AG08395 (cell line): ENCODE data around the gene ASPHD2.
"Not testable (repeated sequence)": the region's sequence is repeated elsewhere in the genome, so short reads cannot be mapped to it uniquely, and the experiment has no call there.

ENCODE experiments used
- DNase-seq: peaks from one replicate; pipeline ENCODE4 v3.0.0; 2012; ENCODE audit warnings: mixed read lengths, low spot score

ASPHD2 gene

DNA sequence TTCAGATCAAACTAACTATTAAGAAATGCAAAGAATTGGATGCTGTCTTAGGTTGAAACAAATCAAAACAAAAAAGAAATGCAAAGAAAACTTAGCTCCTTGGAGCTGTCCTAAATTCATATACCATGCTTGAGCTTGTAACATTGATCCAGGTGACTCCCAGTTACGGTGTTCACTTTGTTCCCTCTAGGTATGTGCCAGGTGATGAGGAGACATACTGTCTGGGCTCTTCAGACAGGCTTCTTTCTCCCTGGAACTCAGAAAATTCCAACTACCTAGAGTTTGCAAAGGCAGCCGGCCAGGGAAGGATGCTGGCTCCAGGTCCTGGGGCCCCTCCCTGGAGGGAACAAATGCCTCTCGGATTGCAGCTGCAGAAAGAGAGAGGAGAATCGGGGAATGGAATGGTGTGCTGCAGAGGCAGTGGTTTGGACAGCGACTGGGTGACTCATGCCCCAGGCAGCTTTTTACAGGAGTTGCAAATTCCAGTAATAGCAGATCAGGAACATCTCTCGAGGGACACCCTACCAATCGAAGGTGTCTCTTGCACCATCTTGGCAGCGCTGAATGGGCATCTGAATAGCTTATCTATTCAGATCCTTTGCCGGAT lies 12.3 kb upstream of the ASPHD2 start:
- peak; percentile 91 for DNase-seq

DNA sequence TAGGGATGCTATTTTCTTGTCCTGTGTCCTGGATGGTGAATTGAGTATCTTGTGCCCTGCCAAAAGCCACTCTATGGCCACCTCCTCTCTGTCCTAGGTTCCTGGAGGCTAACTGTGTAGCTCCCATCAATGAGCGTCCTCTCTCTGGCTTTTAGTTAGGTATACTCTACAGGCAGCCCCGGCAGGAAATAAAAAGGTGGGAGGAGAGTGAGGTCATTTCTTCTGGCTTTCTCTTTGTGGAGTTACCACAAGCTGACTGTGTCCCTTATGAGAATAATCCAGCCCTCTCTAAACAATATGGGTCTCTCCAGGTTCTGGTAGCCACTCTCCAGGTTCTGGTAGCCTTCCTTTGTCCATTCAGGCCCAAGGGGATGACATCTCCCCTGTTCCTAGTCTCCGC lies 11.7 kb upstream of the ASPHD2 start:
- DNase-seq: no peak

DNA sequence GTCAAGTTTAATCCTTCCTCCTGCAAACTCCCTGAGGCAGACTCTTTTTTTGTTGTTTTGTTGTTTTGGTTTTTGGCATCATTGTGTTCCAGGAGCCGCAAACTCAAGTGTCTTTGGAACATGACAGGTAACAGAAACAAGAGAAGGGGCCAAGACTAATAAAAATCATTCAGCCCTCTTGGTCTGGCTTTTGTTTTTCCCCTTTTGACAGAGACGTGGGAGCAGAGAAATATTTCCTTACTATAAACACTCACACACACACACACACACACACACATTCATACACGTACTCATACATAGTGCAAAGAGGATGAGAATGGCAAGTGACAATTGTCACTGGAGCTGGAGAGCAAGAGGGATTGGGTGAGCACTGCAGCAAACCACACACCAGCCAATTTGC lies 10.4 kb upstream of the ASPHD2 start:
- DNase-seq: no peak

DNA sequence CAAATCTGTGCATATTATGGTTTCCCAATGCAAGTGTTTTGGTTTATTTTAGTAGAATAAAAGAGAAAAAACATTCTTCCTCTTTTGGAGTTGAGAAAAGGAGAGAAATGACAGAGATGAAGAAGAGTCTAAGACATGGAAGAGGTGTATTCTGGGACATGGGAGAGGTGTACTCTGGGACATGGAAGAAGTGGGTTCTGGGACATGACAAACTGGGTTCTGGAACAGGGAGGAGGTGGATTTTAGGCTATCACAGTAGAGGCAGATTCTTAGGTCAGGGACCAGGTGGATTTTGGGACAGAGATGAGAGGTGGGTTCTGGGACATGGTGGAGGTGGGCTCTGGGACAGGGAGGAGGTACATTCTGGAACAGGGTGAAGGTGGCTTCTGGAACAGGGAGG lies 2.1 kb upstream of the ASPHD2 start:
- DNase-seq: no peak

DNA sequence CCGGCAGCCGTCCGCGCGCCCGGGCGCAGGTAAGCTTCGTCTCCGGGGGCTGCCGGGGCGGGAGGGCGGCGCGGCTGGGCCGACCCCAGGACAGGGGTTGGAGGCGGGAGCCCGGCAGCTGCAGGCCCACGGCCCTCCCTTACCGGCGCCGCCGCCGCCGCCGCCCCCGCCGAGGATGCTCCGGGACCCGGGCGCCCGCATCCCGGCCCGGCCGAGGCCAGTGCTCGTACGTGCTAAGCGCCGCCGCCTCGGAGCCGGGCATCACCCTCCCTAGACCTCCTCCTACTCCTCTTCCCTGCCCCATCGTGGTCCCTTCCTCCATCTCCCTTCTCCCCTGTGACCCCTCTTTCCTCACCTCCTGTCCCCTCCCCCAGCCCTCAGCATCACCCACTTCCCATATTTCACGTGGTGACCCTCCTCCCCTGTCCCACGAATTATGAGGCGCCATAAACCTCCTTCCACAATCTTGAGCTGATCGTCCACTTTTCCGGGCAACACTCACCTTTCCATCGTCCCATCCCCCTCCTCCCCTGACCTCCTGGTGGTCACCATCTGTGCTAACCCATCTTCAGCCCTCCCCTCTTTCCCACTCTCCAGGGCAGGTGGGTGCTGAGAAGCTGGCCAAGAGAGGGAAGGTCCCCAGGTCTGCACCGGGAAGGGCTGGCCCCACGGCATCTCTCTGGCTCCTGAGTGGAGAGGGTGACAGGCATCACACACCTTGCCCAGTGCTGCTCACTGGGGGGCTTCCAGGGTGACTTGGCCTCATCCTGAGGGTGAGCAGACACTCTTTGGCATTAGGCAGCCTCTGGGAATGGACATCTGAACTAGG lies 612 bp downstream of the ASPHD2 start:
- DNase-seq: no peak

DNA sequence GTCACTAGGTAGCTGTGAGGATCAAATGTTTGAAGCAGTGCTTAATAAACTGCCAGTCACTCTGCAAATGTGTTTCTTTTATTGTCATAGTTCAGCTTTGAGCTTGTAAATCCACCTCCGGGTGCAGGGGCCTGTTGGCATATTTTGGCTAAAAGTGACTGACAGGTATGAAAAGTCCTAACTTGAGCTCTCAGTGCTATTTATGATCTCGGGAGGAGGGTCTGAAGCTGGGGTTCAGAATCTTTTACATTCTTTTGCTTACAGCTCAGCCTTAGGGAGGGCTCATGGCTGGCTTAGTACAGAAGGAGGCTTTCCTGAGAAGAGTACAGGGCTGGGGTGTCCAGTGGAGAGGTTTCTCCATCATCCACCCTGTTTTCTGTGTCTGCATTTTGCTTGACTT lies 1.5 kb downstream of the ASPHD2 start:
- DNase-seq: no peak

DNA sequence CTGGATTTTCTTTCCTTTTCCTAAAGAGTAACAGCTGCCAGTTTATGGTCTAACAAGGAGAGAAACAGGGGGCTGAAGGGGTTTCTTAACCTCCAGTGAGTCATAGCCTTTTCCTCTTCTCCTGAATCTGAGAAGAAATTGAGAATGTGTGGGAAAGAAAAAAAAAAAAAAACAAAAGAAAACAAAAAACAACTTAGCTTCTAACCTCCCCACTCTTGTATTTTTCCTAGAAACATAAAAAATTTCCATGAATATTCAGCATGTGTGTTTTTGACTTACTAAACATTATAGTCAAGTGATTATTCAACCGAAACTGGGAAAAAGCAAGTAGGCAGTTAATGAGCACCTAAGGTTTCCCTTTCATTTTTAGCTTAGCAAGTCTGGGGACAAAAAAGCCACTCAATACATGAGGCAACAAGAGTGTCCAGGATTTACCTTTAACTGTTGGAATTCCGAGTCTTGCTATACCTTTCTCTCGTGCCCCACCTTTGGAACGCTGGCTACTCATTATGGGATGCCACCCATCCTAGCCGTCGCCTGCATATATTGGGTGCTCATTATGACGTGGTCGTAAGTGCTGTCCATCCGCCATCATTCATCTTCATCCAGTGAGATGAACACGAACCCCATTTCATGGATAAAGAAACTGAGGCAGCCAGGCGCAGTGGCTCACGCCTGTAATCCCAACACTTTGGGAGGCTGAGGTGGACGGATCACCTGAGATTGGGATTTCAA lies 2.4 kb downstream of the ASPHD2 start:
- no peak for DNase-seq

DNA sequence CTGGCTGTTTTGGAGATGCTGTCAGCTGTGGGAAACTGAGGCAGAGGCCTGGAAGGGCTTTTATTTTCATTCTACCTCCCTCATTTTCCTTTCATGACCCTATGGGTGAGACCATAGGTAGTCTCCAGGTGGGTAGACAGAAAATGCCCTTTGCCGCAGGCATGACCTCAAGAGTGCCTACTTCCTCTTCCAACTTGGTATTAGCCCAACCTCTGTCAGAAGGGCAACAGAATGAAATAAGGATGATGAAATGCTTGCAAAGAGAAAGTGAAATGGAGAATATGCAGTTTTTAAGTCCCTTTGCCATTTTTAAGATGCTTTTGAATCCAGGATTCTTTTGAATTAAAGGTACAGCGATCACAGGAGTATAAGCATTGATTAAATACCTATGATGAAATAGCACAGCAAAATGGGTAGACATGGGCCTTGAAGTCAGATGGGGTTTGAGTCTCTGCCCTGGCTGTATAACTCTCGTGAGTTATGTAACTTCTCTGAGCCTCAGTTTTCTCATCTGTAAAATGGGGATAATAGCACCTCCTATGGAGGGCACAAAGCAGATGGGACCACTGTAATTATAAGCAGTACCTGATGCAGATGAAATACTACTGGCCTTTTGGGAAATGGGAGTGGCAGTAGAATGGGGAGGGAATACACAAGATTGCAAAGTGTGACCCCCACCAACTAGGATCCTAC lies 3.7 kb downstream of the ASPHD2 start:
- no peak for DNase-seq

DNA sequence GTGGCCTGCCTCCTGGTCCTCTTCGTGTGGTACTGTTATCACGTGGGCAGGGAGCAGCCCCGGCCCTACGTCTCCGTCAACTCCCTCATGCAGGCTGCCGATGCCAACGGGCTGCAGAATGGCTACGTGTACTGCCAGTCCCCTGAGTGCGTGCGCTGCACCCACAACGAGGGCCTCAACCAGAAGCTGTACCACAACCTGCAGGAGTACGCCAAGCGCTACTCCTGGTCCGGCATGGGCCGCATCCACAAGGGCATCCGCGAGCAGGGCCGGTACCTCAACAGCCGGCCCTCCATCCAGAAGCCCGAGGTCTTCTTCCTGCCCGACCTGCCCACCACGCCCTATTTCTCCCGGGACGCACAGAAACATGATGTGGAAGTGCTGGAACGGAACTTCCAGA lies 4.7 kb downstream of the ASPHD2 start:
- no peak for DNase-seq

DNA sequence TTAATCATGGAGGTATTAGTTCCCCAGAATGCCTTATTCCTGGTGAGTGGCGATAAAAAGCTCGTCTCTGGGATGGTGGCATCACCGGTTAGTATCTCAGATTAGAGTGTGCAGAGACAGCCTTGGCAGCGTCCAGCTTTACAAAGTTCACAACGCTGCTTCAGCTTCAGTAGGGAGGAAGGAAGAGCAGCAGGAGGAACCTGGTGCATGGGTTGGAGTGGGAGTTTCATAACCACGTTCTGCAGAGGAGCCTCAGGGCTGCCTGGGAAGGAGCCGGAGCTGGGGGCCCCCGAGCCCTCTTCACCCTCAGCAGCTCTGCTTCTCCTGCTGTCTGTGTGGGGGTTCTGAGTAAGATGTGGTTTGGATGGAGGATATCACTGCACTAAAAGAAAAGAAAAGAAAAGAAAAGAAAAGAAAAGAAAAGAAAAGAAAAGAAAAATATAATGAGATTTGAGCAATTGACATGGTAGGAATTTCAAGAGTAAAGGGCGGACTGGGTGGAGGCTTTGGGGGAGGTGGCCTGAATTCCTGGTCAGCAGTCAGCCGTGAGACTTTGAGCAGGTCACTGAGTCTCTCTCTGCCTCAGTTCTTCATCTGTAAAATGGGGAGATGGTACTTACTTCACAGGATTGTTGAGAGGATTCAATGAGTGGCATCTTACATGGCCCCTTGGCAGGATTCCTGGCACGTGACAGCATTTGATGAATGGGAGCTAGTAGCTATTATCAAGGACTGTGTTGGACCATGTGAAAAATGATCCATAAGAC lies 6.5 kb downstream of the ASPHD2 start:
- DNase-seq: no peak

DNA sequence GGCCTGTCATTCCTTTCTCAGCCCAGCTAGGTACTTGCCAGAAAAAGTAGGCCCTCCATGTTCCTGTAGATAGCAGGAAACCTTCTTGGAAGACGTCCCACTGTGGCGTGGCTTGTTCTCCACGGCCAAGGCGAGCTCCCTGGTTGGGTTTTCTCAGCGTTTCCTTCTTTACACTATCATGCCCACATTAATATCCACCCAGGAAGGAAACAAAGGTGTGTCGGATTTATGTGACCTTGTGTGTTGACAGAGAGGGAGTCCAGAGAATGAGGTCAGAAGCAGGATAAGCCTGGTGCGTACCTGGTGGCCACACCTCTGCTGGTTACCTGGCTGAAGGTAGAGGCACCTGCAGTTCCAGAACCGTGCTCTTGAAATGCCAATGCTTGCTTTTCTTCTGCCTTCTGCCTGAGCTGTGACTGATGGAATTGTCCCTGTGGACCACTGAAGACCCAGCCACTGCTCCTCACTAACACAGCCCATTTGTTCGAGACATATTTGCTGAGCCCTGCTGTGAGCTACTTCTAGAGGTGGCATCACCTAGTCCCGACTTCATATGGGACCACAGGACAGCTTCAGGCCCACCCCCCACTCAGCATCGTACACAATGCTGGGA lies 7.9 kb downstream of the ASPHD2 start:
- no peak for DNase-seq

DNA sequence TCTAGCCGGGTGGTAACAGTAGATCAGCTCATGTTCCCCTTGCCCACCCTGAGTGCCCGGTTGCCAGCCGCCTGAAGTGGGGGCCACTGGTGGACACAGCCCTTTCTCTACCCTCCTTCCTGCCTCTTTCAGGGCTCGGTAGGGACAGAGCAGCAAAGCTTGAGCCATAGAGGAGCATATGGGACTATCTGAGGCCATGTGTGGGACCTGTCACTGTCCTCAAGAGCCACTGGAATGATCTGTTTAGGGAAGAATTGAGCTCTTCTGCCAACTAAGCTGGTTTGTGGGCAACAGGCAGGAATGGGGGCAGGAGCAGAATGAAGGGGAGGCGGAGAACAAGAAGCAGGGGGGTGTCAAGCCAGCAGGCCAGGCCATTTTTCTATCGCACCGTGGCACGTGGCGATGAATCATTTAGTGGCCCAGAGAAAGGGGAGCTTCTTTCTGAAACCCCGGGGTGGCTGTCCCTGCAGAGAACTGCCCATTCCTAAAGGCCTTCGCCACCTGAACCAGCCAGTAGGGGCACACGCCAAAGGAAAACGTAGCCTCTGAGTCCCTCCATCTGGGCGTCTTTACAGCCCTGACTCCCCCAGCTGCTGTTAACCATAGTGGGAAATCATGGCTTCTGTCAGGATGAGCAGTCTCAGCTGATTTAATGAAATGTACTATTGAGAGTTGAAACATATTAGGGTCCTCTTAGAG lies 8.8 kb downstream of the ASPHD2 start:
- no peak for DNase-seq

DNA sequence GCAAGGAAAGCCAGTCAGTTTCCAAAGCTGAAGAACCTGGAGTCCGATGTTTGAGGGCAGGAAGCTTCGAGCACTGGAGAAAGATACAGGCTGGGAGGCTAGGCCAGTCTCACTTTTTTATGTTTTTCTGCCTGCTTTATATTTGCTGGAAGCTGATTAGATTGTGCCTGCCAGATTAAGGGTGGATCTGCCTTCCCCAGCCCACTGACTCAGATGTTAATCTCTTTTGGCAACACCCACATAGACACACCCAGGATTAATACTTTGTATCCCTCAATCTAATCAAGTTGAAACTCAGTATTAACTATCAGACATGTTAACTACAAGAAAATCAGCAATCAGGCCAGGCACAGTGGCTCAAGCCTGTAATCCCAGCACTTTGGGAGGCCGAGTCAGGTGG lies 9.7 kb downstream of the ASPHD2 start:
- DNase-seq: not testable (repeated sequence)

DNA sequence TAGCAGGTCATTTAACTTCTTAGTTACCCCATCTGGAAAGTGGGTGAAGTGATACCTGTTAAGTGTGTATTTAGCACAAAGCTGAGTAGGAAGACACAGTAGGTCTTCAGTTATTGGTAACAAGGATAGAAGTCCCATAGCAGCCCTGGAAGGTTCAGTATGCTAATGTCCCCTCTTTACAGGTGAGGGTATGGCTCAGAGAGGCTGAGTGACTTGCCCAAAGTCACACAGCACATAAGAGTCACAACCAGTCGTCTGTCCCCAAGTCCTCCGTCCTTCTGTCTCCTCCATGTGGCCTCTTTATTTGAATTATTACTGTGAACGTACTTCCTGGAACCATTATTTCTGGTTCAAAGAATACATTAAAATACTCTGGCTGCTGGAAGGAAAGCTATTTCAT lies 10.5 kb downstream of the ASPHD2 start:
- no peak for DNase-seq

DNA sequence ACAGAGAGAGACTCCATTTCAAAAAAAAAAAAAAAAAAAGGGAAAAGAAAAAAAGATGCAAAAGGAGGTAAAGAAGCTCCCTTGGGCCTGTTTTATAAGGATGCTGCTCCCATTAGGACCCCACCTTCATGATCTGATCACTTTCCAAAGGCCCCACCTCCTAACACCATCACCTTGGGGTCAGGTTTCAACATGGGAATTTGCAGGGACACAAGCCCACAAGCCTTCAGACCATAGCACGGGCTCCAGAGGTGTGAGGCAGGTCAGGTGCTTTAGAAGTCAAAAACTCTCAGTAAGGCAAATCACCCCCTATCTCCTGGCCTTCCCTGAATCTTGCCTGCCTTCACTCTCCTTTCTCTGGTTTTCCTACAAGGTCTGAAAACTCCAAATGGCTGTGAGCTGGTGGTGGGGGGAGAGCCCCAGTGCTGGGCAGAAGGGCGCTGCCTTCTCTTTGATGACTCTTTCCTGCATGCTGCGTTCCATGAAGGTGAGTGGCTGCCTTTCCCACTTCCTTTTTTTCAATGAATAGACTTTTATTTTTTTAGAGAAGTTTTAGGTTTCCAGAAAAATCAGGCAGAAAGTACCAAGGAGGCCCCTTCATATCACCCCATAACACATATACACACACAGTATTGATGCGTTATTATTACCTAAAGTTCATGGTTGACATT lies 13.2 kb downstream of the ASPHD2 start:
- no peak for DNase-seq

DNA sequence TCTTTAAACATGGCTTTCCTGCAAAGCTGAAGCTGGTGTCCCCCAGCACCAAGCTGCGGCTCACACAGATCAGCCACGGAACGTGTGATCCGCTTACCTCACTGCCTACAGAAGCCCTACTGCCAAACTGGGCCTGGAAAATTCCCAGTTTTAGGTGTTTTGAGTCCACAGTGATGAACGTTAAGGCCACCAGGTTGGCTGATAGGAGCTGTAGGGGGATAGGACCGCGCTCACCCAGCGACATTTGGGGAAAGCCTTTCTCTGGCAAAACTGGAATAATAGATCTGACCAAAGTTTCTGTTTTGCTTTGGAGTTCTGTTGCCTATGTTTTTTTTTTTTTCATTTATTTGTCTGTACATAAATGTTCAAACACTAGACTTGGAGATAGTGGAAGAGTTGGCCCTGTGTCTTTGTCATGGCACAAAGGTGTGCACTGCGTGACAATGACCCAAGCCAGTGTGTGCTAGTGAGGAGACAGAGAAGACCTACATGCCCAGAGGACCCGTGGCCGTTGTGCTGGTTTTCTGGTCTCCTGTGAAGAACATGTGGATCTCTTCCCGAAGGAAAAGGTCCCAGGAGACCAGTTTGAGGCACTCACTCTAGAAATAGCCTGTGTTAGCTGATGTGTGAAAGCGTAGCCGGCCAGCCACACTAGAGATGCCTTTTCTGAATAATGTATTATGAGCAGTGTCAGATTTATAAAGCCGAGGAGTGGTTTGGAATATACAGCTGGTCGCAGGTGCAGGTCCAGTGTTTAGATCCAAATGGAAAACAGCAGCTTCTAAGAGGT lies 15.0 kb downstream of the ASPHD2 start:
- no peak for DNase-seq

DNA sequence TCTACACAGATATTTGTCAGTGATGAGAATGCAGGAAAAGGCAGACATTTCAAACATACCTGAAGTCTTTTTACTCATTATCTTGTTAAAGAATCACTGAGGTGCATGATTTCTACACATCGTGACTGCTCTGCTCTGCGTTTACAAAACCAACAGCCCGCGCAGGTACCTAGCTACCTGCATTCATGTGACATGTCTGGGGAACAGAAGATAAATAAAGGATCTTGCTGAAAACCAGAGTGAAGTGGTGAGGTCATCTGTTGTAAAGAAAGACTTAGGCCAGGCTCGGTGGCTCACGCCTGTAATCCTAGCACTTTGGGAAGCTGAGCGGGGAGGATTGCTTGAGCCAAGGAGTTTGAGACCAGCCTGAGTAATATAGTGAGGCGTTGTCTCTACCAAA lies 15.7 kb downstream of the ASPHD2 start:
- no peak for DNase-seq

DNA sequence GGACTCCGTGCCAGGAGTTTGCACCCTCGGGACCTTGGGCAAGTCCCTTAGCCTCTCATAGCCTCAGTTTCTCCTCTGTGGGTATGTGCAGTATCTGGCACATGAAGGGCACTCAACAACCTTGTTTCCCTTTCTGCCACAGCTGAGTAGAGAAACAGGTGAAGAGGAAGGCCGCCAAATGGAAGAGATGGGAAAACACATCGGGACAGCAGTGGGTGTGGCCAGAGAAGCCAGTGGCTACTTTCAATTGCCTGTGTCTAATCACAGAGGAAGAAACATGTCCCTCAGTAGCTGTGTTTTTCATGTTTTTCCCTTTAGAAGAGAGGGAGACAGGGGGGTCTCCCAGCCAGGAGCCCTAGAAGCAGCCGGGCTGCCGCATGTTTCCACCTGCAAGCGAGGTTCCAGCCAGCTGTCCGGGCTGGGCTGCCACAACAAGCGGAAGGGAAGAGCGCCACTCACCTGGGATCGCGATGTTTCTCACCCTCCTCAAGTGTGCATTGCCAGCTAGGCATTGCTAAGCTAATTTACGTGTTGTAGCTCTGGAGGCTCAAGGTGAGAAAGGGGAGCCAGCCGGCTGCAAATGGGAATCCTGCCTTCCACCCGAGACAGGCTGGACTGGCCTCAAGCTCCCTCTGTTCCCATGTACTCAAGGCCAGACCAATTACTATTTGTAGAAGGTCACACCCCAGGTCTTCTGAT lies 16.7 kb downstream of the ASPHD2 start:
- no peak for DNase-seq
